Activated CD8-positive, alpha-beta memory T cell treated with anti-CD3 and anti-CD28 coated beads, Interleukin-2, amount 10 ng/mL, durations not matched to agents 7 days and 5 days (primary cell): ENCODE data around the gene AGT. TPM values are rescaled to one million over a fixed set of nuclear protein-coding genes. Genes with fewer than 3 reads are reported as not detected.
"Not testable (repeated sequence)": the region's sequence is repeated elsewhere in the genome, so short reads cannot be mapped to it uniquely, and the experiment has no call there.

Experiments used
- ATAC-seq: fragments of 150-1000 bp; cut with Tn5 transposase; one replicate; pipeline ENCODE4 v1.10.0; 2021; ENCODE audit warnings: moderate library complexity
- CTCF ChIA-PET: fragments of 350-600 bp; sonication (Branson Sonifier 250); formaldehyde crosslinking; loops from one replicate; lab custom pipeline; 2021; ENCODE audit warnings: antibody characterized with exemption; lab: Charles Lee
- DNase-seq: peaks from one replicate; pipeline ENCODE4 v3.0.0-alpha.2; 2020
- H3K27ac Mint-ChIP-seq: one replicate; pipeline ENCODE4 v1.8.0; 2021; ENCODE audit warnings: mild to moderate bottlenecking, mixed read lengths
- H3K27me3 Mint-ChIP-seq: one replicate; pipeline ENCODE4 v1.8.0; 2021; ENCODE audit warnings: mixed read lengths
- H3K36me3 Mint-ChIP-seq: one replicate; pipeline ENCODE4 v1.8.0; 2021; ENCODE audit warnings: mild to moderate bottlenecking, mixed read lengths
- H3K4me1 Mint-ChIP-seq: one replicate; pipeline ENCODE4 v1.8.0; 2021; ENCODE audit warnings: mixed read lengths
- H3K4me3 Mint-ChIP-seq: one replicate; pipeline ENCODE4 v1.8.0; 2021; ENCODE audit warnings: mild to moderate bottlenecking, moderate library complexity, mixed read lengths
- H3K9me3 Mint-ChIP-seq: one replicate; pipeline ENCODE4 v1.8.0; 2022; ENCODE audit warnings: low read depth, mixed read lengths
- total RNA-seq, 2 experiments: library from RNA; stranded (reverse); gene quantifications; one replicate each; pipeline ENCODE4 v1.2.3, GENCODE V29; 2021

The AGT gene
- total RNA-seq, 2 experiments from 2014 or later: not detected

DNA sequence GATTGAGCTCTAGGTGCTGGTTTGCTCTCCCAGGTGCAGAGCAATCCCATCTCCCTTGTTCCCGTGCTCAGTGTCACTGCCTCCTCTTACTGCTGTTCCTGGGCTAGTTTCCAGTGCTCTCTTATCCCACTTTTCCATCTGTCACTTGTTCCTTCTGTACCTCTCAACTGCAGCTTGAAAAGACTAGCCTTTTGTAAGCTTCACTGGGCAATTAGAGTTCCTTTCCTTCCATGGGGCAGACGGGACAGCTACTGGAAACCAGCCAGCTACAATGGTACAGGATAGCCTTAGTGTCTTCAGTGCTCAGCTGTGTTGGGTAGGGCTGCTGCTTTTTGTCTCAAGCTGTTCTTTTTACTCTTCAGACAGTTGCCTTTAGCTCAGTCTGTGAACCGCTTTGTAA, 31.6 kb downstream of the AGT start:
- Mint-ChIP-seq H3K36me3 (peaks cover 40% of the 10 kb centered on the region), H3K4me1 (peaks cover 19% of the 10 kb centered on the region), H3K4me3 (no peak overlapping the region), H3K27me3 (no peaks in the 10 kb centered on the region), H3K27ac (peak overlapping the region; percentile 2), H3K9me3 (no peaks in the 10 kb centered on the region)
- DNase-seq: no peak
- ATAC-seq: no peak
- CTCF ChIA-PET: interaction anchor here (0.8 to 1.7 kb wide), 3 partner anchors 39 to 1106 kb away, joined by 3 to 8 read pairs (median 3); no protein-coding TSS in a partner anchor

DNA sequence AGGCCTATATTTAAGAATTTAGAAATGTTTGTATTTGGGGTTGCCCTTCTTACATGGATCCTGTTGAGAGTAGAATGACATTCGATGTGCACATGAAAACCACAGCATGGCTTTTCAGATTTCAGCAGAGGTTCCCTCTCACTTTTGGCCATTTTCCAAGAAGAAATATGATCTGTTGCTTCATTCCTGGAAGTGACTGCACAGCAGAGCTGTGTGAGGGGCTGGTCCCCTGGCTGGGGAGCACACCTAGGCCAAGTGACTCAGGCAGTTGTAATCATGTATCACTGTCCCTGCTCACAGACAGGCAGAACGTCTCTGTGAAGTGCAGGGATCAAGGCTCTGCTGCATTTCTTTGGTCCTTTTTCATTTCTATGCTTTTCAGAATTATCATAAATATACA, 32.3 kb downstream of the AGT start:
- no peaks in the 10 kb centered on the region for H3K27me3 Mint-ChIP-seq
- CTCF ChIA-PET: interaction anchor here (1.1 to 1.7 kb wide), 2 partner anchors 39 to 40 kb away, joined by 3 to 8 read pairs; no protein-coding TSS in a partner anchor
- H3K36me3 Mint-ChIP-seq: peaks cover 42% of the 10 kb centered on the region
- H3K4me3 Mint-ChIP-seq: no peak overlapping the region
- no peak overlapping the region for H3K27ac Mint-ChIP-seq
- peak; percentile 63 for ATAC-seq
- H3K9me3 Mint-ChIP-seq: no peaks in the 10 kb centered on the region
- peaks cover 19% of the 10 kb centered on the region for H3K4me1 Mint-ChIP-seq
- DNase-seq: peak; percentile 46

DNA sequence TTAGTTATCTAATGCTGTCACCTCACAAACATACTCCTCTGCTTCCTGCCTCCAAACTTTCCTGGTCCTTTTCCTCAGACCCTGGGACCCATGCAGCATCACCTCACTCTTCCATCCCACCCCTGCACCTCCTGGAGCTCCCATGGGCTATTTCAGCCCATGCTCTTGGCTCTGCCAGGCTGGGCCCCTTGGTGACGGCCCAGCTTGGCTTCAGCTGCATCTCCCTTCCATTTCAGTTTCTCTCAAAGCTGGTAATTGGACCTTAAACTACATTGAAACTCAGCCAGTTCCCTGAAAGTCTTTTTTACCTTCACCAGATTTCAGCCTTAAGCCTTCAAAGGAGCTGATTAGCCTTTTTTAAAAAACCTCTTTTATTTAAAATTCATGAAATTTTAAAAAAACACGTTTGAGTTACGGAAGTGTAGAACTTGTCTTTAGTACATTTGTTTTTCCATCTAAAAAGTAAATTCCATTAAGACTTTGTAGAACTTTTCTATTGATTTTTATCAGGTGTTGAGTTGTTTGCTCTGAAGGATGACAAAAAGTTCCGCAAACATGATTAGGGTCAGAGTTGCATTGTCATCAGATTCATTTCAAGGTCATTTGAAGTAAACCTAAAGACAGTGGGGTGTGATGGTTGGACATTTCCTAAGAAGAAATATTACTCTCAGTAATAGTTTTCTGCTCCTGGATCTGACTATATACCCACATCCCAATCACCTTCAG, 33.5 kb downstream of the AGT start:
- H3K4me3 Mint-ChIP-seq: no peak overlapping the region
- H3K4me1 Mint-ChIP-seq: peaks cover 19% of the 10 kb centered on the region
- DNase-seq (no peak), ATAC-seq (no peak)
- no peaks in the 10 kb centered on the region for H3K27me3 Mint-ChIP-seq
- H3K36me3 Mint-ChIP-seq: peaks cover 44% of the 10 kb centered on the region
- CTCF ChIA-PET: no interaction called here
- no peak overlapping the region for H3K27ac Mint-ChIP-seq
- H3K9me3 Mint-ChIP-seq: no peaks in the 10 kb centered on the region

DNA sequence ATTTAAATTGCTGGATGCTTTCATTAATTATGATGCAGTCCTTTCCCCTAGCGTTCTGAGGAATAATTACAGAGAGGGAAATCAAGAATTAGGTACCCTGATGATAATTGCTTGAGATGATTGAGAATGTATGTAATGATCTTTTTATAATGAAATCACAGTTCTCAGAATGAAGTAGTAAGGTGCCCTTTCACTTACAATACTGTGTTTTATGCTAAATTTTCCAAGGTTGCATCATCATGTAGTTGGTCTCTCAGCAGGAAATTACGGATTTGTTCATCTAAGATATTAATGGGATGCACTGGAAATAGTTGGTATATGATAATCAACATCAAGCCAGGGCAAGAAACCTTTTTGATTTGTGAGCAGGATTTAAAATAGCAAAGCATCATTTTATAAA, 34.1 kb downstream of the AGT start:
- DNase-seq: no peak

DNA sequence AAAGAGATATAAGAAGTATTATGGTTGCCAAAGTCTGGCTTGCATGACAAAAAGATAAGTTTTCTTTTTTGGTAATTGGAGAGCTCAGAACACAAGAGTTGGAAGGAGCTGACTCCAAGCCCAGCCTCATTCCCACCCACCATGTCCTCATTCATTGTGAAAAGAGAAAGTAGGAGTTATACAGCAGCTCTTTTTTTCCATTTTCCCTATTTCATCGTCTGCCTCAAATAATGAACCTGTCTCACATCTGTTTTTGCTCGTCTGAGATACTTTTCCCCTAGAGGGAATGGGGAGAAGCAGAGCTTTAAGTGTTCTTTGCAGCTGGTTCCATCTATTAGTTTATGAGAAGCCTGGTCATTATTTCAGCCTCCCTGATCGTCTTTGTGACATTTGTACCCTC, 34.7 kb downstream of the AGT start:
- Mint-ChIP-seq H3K4me1 (peaks cover 19% of the 10 kb centered on the region), H3K27ac (no peak overlapping the region), H3K36me3 (peaks cover 40% of the 10 kb centered on the region), H3K4me3 (no peak overlapping the region), H3K27me3 (no peaks in the 10 kb centered on the region), H3K9me3 (no peaks in the 10 kb centered on the region)
- CTCF ChIA-PET: no interaction called here
- ATAC-seq: no peak
- DNase-seq: no peak

More for the DNA sequence above, 34.1 kb downstream of the AGT start:
- no peak overlapping the region for H3K4me3 Mint-ChIP-seq
- no peak for ATAC-seq
- no peak overlapping the region for H3K27ac Mint-ChIP-seq
- H3K36me3 Mint-ChIP-seq: peaks cover 41% of the 10 kb centered on the region
- H3K4me1 Mint-ChIP-seq: peaks cover 19% of the 10 kb centered on the region
- no peaks in the 10 kb centered on the region for H3K27me3 Mint-ChIP-seq
- no peaks in the 10 kb centered on the region for H3K9me3 Mint-ChIP-seq
- CTCF ChIA-PET: no interaction called here

DNA sequence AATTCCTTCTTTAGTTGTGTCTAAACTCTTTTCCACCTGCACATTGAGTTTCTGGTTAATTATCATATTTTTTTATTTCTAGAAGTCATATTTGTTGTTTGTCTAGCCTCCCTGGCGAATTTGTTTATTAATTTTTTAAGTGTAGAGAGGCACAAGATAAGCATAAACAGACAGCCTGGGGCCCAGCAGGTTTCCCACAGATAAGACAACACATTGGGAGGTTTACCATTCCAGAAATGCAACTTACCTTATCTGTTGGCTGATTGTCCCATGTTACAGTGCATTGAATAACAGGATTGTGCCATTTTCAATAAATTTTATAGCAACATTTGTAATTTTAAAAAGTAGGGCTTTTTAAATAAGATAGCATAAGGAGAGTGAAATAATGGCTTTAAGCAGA, 36.7 kb downstream of the AGT start:
- peaks cover 44% of the 10 kb centered on the region for H3K36me3 Mint-ChIP-seq
- ATAC-seq: no peak
- no peak overlapping the region for H3K4me3 Mint-ChIP-seq
- no peaks in the 10 kb centered on the region for H3K27me3 Mint-ChIP-seq
- DNase-seq: no peak
- H3K4me1 Mint-ChIP-seq: peaks cover 7% of the 10 kb centered on the region
- H3K9me3 Mint-ChIP-seq: no peaks in the 10 kb centered on the region
- CTCF ChIA-PET: no interaction called here
- H3K27ac Mint-ChIP-seq: no peak overlapping the region

DNA sequence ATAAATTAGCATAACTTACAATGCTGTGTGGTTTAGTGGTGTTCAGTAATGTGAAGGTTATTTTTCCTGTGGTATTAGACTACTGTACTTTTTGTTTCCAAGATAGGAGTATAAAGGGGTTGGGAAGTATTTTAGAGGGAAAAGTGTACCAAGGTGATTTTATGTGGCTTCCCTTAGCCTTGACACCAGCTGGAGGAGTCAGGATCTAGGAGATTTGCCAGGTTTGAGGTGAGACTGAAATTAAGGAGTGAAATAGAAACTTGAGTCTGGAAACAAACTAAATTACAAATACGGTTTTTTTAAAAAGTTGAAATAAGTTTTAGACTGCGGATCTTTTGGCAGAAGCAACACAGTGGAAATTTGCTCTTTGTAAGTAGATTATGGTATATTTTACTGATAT, 39.3 kb downstream of the AGT start:
- ATAC-seq (no peak), DNase-seq (no peak)
- no peaks in the 10 kb centered on the region for H3K9me3 Mint-ChIP-seq
- no peak overlapping the region for H3K4me3 Mint-ChIP-seq
- CTCF ChIA-PET: no interaction called here
- H3K4me1 Mint-ChIP-seq: no peaks in the 10 kb centered on the region
- H3K36me3 Mint-ChIP-seq: peaks cover 40% of the 10 kb centered on the region
- H3K27me3 Mint-ChIP-seq: no peaks in the 10 kb centered on the region
- no peak overlapping the region for H3K27ac Mint-ChIP-seq

DNA sequence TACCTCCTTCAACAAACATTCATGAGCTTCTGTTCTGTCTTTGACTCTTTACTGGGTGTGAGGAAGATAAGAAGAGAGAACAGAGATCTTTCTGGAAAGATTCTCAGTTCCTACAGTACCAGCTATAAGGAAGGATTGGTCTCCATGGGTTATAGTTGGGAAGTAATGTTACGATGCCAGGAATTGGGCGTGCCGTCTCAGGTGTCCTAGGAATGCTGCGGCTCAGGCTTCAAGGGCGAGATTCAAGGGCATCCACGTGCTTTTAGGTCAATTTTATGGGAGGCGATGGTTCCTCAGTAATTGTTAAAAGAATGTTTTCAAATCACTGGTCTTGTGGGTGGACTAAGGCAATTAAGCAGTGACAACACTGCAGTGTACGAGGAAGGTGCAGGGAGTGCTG, 44.4 kb downstream of the AGT start:
- Mint-ChIP-seq H3K4me1 (no peaks in the 10 kb centered on the region), H3K27ac (no peak overlapping the region), H3K4me3 (no peak overlapping the region), H3K9me3 (no peaks in the 10 kb centered on the region), H3K27me3 (no peaks in the 10 kb centered on the region), H3K36me3 (peaks cover 35% of the 10 kb centered on the region)
- DNase-seq: no peak
- CTCF ChIA-PET: interaction anchor here (1.2 kb wide), 1 partner anchor 27 kb away, joined by 3 read pairs; no protein-coding TSS in a partner anchor
- no peak for ATAC-seq

DNA sequence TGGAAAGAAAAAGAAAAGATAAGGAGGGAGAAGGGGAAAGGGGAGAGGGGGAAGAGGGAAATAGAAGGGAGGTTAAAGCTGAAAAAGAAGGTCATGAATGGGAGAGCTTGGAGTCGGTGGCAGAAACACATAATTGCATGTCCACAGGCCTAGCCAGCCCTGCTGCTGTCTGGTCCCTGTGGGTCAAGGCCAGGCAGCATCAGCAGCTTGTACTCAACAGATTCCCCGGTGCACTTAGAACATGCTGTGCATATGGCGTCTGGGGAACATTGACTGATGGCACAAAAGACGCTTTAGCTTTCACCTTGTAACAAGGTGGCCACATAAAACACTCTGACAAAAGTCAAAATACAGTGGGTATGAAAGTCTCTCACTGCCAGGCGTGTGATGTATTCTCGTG, 45.7 kb downstream of the AGT start:
- CTCF ChIA-PET: interaction anchor here (1.2 kb wide), 1 partner anchor 25 kb away, joined by 3 read pairs; no protein-coding TSS in a partner anchor
- H3K9me3 Mint-ChIP-seq: no peaks in the 10 kb centered on the region
- no peak for ATAC-seq
- H3K4me3 Mint-ChIP-seq: no peak overlapping the region
- no peaks in the 10 kb centered on the region for H3K4me1 Mint-ChIP-seq
- H3K36me3 Mint-ChIP-seq: peaks cover 33% of the 10 kb centered on the region
- no peaks in the 10 kb centered on the region for H3K27me3 Mint-ChIP-seq
- no peak overlapping the region for H3K27ac Mint-ChIP-seq
- no peak for DNase-seq

DNA sequence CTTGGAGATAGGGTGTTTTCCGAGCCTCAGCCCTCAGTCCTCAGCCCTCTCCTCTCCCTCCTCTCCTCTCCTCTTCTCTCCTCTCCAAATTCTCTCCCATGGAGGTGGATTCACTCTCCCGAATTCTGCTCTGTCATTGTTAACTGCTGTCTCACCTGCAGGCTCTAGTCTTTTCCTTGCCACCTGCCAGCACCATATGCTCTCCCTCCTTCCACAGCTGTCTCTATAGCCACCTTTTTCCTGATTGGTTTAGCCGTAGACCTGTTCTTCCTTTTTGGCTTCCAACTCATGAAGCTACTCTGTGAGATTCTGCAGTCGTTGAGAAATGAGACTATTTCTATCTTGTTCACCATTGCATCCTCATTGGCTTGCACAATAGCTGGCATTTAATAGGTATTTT, 51.9 kb downstream of the AGT start:
- Mint-ChIP-seq H3K9me3 (no peaks in the 10 kb centered on the region), H3K27ac (no peak overlapping the region), H3K27me3 (no peaks in the 10 kb centered on the region), H3K36me3 (peaks cover 32% of the 10 kb centered on the region), H3K4me1 (no peaks in the 10 kb centered on the region), H3K4me3 (no peak overlapping the region)
- no peak for DNase-seq
- ATAC-seq: no peak
- CTCF ChIA-PET: interaction anchor here (0.7 kb wide), 1 partner anchor 13 kb away, joined by 3 read pairs; no protein-coding TSS in a partner anchor

DNA sequence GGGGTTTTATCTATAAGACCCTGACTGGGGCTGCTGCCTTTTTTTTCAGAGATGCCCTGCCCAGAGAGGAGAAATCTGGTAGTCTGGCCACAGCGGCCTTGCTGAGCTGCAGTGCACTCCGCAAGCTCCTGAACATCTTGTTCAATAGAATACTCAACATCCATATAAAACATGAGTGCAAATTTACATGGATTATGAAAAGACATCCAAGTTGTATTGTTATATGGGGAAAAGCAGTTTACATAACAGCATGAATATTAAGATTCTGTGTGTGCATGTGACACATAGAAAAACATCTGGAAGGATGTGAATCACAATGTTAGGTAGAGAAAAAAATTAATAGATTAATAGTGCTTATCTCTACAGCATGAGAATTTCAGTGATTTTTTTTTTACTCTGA, 55.2 kb downstream of the AGT start:
- no peaks in the 10 kb centered on the region for H3K4me1 Mint-ChIP-seq
- H3K4me3 Mint-ChIP-seq: no peak overlapping the region

DNA sequence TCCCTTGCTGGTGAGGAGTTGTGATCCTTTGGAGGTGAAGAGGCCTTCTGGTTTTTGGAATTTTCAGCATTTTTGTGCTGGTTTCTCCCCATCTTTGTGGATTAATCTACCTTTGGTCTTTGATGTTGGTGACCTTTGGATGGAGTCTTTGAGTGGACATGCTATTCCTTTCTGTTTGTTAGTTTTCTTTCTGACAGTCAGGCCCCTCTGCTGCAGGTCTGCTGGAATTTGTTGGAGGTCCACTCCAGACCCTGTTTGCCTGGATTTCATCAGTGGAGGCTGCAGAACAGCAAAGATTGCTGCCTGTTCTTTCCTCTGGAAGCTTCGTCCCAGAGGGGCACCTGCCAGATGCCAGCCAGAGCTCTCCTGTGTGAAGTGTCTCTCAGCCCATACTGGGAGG, 55.8 kb downstream of the AGT start:
- ATAC-seq, H3K27ac Mint-ChIP-seq, H3K27me3 Mint-ChIP-seq, H3K4me3 Mint-ChIP-seq, H3K9me3 Mint-ChIP-seq, CTCF ChIA-PET, DNase-seq, H3K4me1 Mint-ChIP-seq: not testable (repeated sequence)
- peaks cover 28% of the 10 kb centered on the region for H3K36me3 Mint-ChIP-seq

More for the DNA sequence above, 55.2 kb downstream of the AGT start:
- CTCF ChIA-PET: no interaction called here
- no peak for DNase-seq
- Mint-ChIP-seq H3K36me3 (peaks cover 28% of the 10 kb centered on the region), H3K27ac (no peak overlapping the region), H3K27me3 (no peaks in the 10 kb centered on the region), H3K9me3 (peaks cover under 1% of the 10 kb centered on the region)
- ATAC-seq: no peak

DNA sequence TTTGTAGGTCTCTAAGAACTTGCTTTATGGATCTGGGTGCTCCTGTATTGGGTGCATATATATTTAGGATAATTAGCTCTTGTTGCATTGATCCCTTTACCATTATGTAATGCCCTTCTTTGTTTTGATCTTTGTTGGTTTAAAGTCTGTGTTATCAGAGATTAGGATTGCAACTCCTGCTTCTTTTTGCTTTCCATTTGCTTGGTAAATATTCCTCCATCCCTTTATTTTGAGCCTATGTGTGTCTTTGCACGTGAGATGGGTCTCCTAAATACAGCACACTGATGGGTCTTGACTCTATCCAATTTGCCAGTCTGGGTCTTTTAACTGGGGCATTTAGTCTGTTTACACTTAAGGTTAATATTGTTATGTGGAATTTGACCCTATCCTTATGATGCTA, 57.2 kb downstream of the AGT start:
- H3K27ac Mint-ChIP-seq, H3K27me3 Mint-ChIP-seq: not testable (repeated sequence)
- peaks cover 30% of the 10 kb centered on the region for H3K36me3 Mint-ChIP-seq

More for the DNA sequence above, 57.2 kb downstream of the AGT start:
- CTCF ChIA-PET, ATAC-seq, H3K4me1 Mint-ChIP-seq, H3K4me3 Mint-ChIP-seq, DNase-seq, H3K9me3 Mint-ChIP-seq: not testable (repeated sequence)
